CD4-positive, alpha-beta T cell (primary cell): ENCODE data around the gene MAP3K6. TPM values are rescaled to one million over a fixed set of nuclear protein-coding genes. Genes with fewer than 3 reads are reported as not detected.

Experiments
- ATAC-seq: fragments of 200-7000 bp; cut with Tn5 transposase; one replicate; pipeline ENCODE4 v1.10.0; 2022; ENCODE audit warnings: mild to moderate bottlenecking; ENCODE audit not compliant: poor library complexity
- CTCF ChIA-PET: fragments of 350-600 bp; sonication (Branson Sonifier 250); formaldehyde crosslinking; loops from one replicate; lab custom pipeline; 2021; ENCODE audit warnings: antibody characterized with exemption, inconsistent platforms; lab: Charles Lee
- POLR2A ChIA-PET: fragments of 350-600 bp; sonication (Branson Sonifier 250); formaldehyde crosslinking; loops from one replicate; lab custom pipeline; 2021; ENCODE audit warnings: antibody characterized with exemption, inconsistent platforms; lab: Charles Lee
- DNase-seq, 14 experiments: peaks; one replicate each; pipeline ENCODE4 v3.0.0-alpha.2; 2013 to 2020; ENCODE audit warnings: mixed read lengths in 2 of 14
- H3K27ac ChIP-seq, 2 donors: one replicate each; pipeline versions ENCODE4 v1.5.1 to v1.7.0; 2013; ENCODE audit warnings: low read length in 2 of 2, low read depth in 1 of 2, mild to moderate bottlenecking in 1 of 2
- H3K27me3 ChIP-seq, 2 experiments: 1 replicate in 1 of 2; 2 replicates in 1 of 2; pipeline versions ENCODE4 v1.6.1 to v1.7.0; 2013; ENCODE audit warnings: low read length in 2 of 2, control low read depth in 1 of 2, mild to moderate bottlenecking in 1 of 2, moderate library complexity in 1 of 2; ENCODE audit not compliant: insufficient read depth in 2 of 2, control insufficient read depth in 1 of 2
- H3K36me3 ChIP-seq: one replicate; pipeline ENCODE4 v1.6.1; 2013; ENCODE audit warnings: low read length, control low read depth; ENCODE audit not compliant: insufficient read depth
- H3K4me1 ChIP-seq: one replicate; pipeline ENCODE4 v1.6.1; 2013; ENCODE audit warnings: low read length, control low read depth; ENCODE audit not compliant: insufficient read depth
- H3K4me3 ChIP-seq: one replicate; pipeline ENCODE4 v1.5.1; 2013; ENCODE audit warnings: mild to moderate bottlenecking, low read length, moderate library complexity
- H3K9me3 ChIP-seq, 2 experiments: 1 replicate in 1 of 2; 2 replicates in 1 of 2; pipeline versions ENCODE4 v1.6.1 to v1.7.0; 2013; ENCODE audit warnings: low read length in 2 of 2, mild to moderate bottlenecking in 2 of 2, control low read depth in 1 of 2, moderate library complexity in 1 of 2; ENCODE audit not compliant: control insufficient read depth in 1 of 2, insufficient read depth in 1 of 2
- H3K27ac Mint-ChIP-seq: one replicate; pipeline ENCODE4 v1.8.0; 2020; ENCODE audit warnings: mixed read lengths
- H3K27me3 Mint-ChIP-seq: one replicate; pipeline ENCODE4 v1.8.0; 2021; ENCODE audit warnings: mixed read lengths
- H3K36me3 Mint-ChIP-seq: one replicate; pipeline ENCODE4 v1.8.0; 2021; ENCODE audit warnings: low read depth, mixed read lengths
- H3K4me1 Mint-ChIP-seq: one replicate; pipeline ENCODE4 v1.8.0; 2021; ENCODE audit warnings: low read depth, mixed read lengths
- H3K4me3 Mint-ChIP-seq: one replicate; pipeline ENCODE4 v1.8.0; 2020; ENCODE audit warnings: mild to moderate bottlenecking, mixed read lengths
- H3K9me3 Mint-ChIP-seq: one replicate; pipeline ENCODE4 v1.8.0; 2020; ENCODE audit warnings: mixed read lengths
- intact Hi-C, 2 experiments: fragments of 100-400 bp; cut with DNase I in 1 of 2; cut with micrococcal nuclease in 1 of 2; formaldehyde crosslinking; loops; one replicate each; pipeline versions ENCODE4 v1.15.1 to v1.9.0; 2023 to 2025; cut with DNase I, micrococcal nuclease
- total RNA-seq, 174 experiments: library from RNA in 2 of 174; stranded (reverse) in 2 of 174; gene quantifications; one replicate each; pipeline ENCODE4 v1.2.3 and lab custom pipeline; 2021 to 2026
- TF ChIP-seq, protein P1 (sequence below): fragments of 200-600 bp; IDR thresholded peaks from one replicate; pipeline ENCODE4 v1.8.0; 2022; ENCODE audit warnings: antibody characterized with exemption, mild to moderate bottlenecking

MAP3K6 gene
- total RNA-seq, 2 experiments from 2014 or later: 8.5 to 8.8 TPM

DNA sequence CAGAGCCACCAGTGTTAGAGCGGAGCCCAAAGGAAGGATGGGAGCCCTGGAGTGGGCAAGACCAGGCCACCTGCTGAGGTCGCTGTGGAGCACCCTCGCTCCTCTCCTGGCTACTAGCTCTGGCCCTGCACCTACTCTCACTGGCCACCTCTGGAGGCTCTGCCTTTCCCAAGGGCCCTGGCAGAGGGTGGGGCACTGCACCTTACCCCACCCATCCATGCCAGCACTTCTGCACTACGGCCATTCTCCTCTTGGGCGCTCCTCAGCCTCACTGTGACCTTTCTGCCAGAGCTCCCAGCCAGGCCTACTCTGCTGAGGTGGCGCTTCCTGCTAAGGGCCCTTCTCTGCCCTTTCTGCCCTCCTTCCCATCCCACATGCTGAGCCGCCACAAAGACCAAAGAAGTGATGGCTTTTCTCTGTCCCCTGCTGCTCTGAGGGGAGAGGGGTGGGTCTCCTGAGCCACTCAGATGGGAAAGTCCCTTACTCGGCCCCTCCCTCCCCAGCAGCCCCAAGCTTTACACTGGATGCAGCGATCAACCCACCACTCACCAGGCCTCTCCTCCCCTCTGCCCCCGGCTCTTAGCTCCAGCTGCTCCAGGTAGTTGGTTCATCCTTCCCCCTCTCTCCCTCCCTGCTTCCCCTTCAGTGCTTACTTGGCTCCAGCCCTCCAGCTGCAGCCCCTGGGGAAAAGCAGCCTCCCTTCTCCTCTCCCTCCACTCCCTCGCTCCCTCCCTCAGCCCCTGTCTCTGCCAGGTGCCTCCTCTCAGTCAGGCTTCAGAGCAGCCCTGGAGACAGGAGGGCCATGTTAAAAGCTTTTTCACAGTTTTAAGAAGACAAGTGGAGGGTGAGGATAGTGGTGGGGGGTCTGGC is 59.6 kb downstream of the MAP3K6 start:
- Histone ChIP-seq H3K4me3 (no peak overlapping the region), H3K36me3 (peaks cover 34% of the 10 kb centered on the region), H3K9me3 (no peaks in the 10 kb centered on the region), H3K4me1 (no peaks in the 10 kb centered on the region), H3K27me3 (no peaks in the 10 kb centered on the region), H3K27ac (no peak overlapping the region)
- intact Hi-C loops: no loop called here
- ATAC-seq: no peak
- H3K27me3 Mint-ChIP-seq: no peaks in the 10 kb centered on the region
- H3K27ac Mint-ChIP-seq: no peak overlapping the region
- H3K4me1 Mint-ChIP-seq: no peaks in the 10 kb centered on the region
- DNase-seq: no peak
- H3K36me3 Mint-ChIP-seq: peaks cover 22% of the 10 kb centered on the region
- CTCF ChIA-PET: interaction anchor here (0.6 to 1.7 kb wide), 2 partner anchors 26 to 818 kb away, joined by 4 read pairs; no protein-coding TSS in a partner anchor
- TF ChIP-seq, protein P1, sequence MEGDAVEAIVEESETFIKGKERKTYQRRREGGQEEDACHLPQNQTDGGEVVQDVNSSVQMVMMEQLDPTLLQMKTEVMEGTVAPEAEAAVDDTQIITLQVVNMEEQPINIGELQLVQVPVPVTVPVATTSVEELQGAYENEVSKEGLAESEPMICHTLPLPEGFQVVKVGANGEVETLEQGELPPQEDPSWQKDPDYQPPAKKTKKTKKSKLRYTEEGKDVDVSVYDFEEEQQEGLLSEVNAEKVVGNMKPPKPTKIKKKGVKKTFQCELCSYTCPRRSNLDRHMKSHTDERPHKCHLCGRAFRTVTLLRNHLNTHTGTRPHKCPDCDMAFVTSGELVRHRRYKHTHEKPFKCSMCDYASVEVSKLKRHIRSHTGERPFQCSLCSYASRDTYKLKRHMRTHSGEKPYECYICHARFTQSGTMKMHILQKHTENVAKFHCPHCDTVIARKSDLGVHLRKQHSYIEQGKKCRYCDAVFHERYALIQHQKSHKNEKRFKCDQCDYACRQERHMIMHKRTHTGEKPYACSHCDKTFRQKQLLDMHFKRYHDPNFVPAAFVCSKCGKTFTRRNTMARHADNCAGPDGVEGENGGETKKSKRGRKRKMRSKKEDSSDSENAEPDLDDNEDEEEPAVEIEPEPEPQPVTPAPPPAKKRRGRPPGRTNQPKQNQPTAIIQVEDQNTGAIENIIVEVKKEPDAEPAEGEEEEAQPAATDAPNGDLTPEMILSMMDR: no peak
- POLR2A ChIA-PET: no interaction called here
- H3K9me3 Mint-ChIP-seq: no peaks in the 10 kb centered on the region
- H3K4me3 Mint-ChIP-seq: no peak overlapping the region

DNA sequence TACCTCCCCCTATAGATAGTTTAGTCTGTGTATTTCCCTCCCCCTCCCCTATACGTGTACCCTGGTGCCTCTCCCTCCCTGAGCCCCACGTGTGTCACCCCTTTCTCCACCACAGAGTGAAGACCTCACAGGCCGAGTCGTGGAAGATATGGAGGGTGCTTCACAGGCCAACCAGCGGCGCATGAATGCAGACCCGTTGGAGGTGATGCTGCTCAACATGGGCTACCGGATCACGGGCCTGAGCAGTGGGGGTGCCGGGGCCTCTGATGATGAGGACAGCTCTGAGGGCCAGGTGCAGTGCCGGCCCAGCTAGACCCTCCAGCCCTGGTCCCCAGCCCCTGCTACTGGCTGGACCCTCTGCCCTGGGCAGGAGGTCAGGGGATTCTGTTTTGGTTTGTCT is 60.7 kb downstream of the MAP3K6 start:
- Histone ChIP-seq H3K4me3 (no peak overlapping the region), H3K4me1 (peaks cover under 1% of the 10 kb centered on the region), H3K27me3 (no peaks in the 10 kb centered on the region), H3K9me3 (no peaks in the 10 kb centered on the region), H3K27ac (no peak overlapping the region), H3K36me3 (peaks cover 45% of the 10 kb centered on the region)
- POLR2A ChIA-PET: no interaction called here
- peaks cover 32% of the 10 kb centered on the region for H3K36me3 Mint-ChIP-seq
- ATAC-seq (no peak), DNase-seq (no peak)
- no peak overlapping the region for H3K4me3 Mint-ChIP-seq
- CTCF ChIA-PET: no interaction called here
- TF ChIP-seq, protein P1: no peak
- H3K27ac Mint-ChIP-seq: no peak overlapping the region
- no peaks in the 10 kb centered on the region for H3K9me3 Mint-ChIP-seq
- H3K4me1 Mint-ChIP-seq: peaks cover under 1% of the 10 kb centered on the region
- intact Hi-C loops: no loop called here
- H3K27me3 Mint-ChIP-seq: no peaks in the 10 kb centered on the region

Other genes starting within 250 kb of the MAP3K6 start
- gene SLC9A1, start 211.8 kb downstream of the MAP3K6 start, total RNA-seq: 10 to 100 TPM; 14.2 to 19.0 TPM
- gene WDTC1, start 132.3 kb downstream of the MAP3K6 start, total RNA-seq: 10 to 100 TPM; 17.7 to 18.6 TPM
- 10 to 100 TPM; 21.8 to 22.5 TPM for gene TMEM222, start 44.8 kb downstream of the MAP3K6 start, total RNA-seq
- gene SYTL1, start 24.9 kb downstream of the MAP3K6 start, total RNA-seq: 100 to 1,000 TPM; 135 to 140 TPM
- gene FCN3, start 7.9 kb upstream of the MAP3K6 start, total RNA-seq: not detected
- not detected for gene CD164L2, start 16.4 kb upstream of the MAP3K6 start, total RNA-seq
- under 1 TPM; 0.14 to 0.19 TPM for gene GPR3, start 25.7 kb upstream of the MAP3K6 start, total RNA-seq
- 100 to 1,000 TPM; 119 to 121 TPM for gene WASF2, start 123.2 kb upstream of the MAP3K6 start, total RNA-seq
- gene AHDC1, start 237.2 kb upstream of the MAP3K6 start, total RNA-seq: 10 to 100 TPM; 20.8 to 22.9 TPM